ENCODE data around the gene CTTN. TPM values are rescaled to one million over a fixed set of nuclear protein-coding genes. Genes with fewer than 3 reads are reported as not detected.

CTTN gene
- total and polyA plus RNA-seq, 2 experiments from 2014 or later, result 72.5 to 245 TPM

DNA sequence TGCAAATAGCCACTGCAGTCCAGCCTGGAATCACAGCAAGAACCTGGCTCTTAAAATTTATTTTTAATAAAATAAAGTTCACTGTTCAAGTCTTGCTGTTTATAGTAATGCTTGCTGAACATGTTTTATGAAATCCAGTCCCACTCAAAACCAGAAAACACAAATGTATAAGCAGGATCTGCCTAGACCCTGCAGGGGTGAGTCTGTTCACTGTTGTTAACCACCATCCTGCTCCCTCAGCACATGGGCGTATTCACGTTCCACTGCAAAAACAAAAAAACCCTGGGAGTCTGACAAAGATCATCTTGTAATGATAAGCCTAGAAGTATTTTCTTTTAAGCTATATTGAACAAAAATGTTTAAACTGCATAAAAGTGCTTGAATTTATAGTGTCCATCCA is 45.0 kb upstream of the CTTN start:
- Histone ChIP-seq H3K4me3 (no peak overlapping the region), H3K4me1 (ENCODE audit: low read depth) (peaks cover 4% of the 10 kb centered on the region), H3K9me3 (ENCODE audit: low read depth) (no peaks in the 10 kb centered on the region), H3K27ac (no peak overlapping the region), H3K27me3 (no peaks in the 10 kb centered on the region), H3K36me3 (peaks cover 35% of the 10 kb centered on the region)
- no peak for DNase-seq (ENCODE audit: low read depth in 1 of 2, low spot score in 1 of 2)
- TF ChIP-seq, protein P1, sequence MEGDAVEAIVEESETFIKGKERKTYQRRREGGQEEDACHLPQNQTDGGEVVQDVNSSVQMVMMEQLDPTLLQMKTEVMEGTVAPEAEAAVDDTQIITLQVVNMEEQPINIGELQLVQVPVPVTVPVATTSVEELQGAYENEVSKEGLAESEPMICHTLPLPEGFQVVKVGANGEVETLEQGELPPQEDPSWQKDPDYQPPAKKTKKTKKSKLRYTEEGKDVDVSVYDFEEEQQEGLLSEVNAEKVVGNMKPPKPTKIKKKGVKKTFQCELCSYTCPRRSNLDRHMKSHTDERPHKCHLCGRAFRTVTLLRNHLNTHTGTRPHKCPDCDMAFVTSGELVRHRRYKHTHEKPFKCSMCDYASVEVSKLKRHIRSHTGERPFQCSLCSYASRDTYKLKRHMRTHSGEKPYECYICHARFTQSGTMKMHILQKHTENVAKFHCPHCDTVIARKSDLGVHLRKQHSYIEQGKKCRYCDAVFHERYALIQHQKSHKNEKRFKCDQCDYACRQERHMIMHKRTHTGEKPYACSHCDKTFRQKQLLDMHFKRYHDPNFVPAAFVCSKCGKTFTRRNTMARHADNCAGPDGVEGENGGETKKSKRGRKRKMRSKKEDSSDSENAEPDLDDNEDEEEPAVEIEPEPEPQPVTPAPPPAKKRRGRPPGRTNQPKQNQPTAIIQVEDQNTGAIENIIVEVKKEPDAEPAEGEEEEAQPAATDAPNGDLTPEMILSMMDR (IDR thresholded peaks at IDR 0.05; ENCODE audit: low read depth, low read length), result no peak

DNA sequence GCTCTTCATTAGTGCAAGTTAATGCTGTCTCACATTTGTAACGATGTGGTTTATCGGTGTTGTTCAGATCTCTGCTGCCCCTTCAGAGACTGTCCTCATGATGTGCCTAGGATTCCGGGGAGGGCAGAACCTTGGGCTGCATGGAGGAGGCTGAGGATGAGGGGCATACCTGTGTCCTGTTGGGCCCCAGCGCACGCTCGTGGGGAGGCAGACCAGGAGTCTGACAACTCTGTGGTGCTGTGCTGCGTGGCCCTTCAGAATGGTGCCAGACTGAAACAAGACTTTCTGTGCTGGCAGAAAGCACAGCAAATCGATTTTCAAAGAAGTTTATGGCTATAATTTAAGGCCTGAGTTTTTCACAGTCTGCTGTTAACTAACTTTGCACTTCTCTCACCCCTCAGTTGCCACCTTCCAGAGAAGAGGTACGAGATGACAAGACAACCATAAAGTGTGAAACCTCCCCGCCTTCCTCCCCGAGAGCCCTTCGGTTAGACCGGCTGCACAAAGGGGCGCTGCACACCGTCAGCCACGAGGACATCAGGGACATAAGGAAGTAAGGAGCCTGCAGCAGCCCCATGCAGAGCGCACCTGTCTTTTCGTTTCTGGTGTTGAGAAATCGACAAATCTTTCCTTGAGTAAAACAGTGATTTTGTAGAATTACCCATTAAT is 44.3 kb upstream of the CTTN start:
- TF ChIP-seq, protein P1 (IDR thresholded peaks at IDR 0.05; ENCODE audit: low read depth, low read length), result no peak
- Histone ChIP-seq H3K4me1 (ENCODE audit: low read depth) (peaks cover 4% of the 10 kb centered on the region), H3K27me3 (no peaks in the 10 kb centered on the region), H3K9me3 (ENCODE audit: low read depth) (no peaks in the 10 kb centered on the region), H3K27ac (no peak overlapping the region), H3K36me3 (peaks cover 31% of the 10 kb centered on the region), H3K4me3 (no peak overlapping the region)
- no peak for DNase-seq (ENCODE audit: low read depth in 1 of 2, low spot score in 1 of 2)

DNA sequence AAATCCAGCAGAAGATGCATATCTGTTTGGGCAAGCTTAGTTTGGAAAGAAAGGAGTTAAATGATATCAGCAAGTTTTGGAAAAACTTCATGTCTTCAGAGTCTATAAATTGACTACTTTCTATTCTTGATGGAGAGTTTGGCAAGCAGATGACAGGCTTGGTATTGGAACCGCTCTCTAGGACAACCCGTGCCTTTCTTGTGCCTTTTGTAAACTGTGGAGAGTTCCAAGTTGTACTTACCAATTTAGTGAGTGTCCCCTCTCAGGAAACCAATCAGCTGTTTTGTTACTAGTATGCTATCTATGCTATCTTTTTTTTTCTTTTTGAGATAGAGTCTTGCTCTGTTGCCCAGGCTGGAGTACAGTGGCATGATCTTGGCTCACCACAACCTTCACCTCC is 43.7 kb upstream of the CTTN start:
- H3K9me3 ChIP-seq (ENCODE audit: low read depth), result no peaks in the 10 kb centered on the region
- no peak overlapping the region for H3K27ac ChIP-seq
- H3K4me1 ChIP-seq (ENCODE audit: low read depth), result peaks cover 4% of the 10 kb centered on the region
- TF ChIP-seq, protein P1 (IDR thresholded peaks at IDR 0.05; ENCODE audit: low read depth, low read length), result no peak
- H3K36me3 ChIP-seq, result peaks cover 25% of the 10 kb centered on the region
- H3K27me3 ChIP-seq, result no peaks in the 10 kb centered on the region
- no peak for DNase-seq (ENCODE audit: low read depth in 1 of 2, low spot score in 1 of 2)
- H3K4me3 ChIP-seq, result no peak overlapping the region

DNA sequence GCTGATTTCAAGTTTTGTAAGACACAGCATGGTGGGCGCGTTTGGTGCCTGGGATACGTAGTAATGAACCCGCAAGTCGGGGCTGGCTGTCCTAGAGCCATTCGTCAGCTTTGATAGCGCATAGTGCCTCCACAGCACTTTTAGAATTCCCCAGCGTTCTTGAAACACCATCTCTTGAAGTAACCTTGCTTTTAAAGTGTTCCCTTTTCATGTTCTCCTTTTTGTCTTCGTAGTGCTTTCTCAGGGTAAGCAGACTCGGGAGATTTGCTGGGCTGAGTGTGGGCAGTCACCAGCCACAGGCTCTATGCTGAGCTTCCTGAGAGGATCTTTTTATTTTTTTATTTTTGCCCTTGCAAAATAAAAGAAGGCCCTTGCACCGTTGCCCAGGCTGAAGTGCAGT is 39.6 kb upstream of the CTTN start:
- peaks cover 39% of the 10 kb centered on the region for H3K36me3 ChIP-seq
- H3K9me3 ChIP-seq (ENCODE audit: low read depth), result no peaks in the 10 kb centered on the region
- H3K4me3 ChIP-seq, result no peak overlapping the region
- no peak overlapping the region for H3K27ac ChIP-seq
- H3K4me1 ChIP-seq (ENCODE audit: low read depth), result no peaks in the 10 kb centered on the region
- no peak for DNase-seq (ENCODE audit: low read depth in 1 of 2, low spot score in 1 of 2)
- no peaks in the 10 kb centered on the region for H3K27me3 ChIP-seq
- TF ChIP-seq, protein P1 (IDR thresholded peaks at IDR 0.05; ENCODE audit: low read depth, low read length), result no peak

DNA sequence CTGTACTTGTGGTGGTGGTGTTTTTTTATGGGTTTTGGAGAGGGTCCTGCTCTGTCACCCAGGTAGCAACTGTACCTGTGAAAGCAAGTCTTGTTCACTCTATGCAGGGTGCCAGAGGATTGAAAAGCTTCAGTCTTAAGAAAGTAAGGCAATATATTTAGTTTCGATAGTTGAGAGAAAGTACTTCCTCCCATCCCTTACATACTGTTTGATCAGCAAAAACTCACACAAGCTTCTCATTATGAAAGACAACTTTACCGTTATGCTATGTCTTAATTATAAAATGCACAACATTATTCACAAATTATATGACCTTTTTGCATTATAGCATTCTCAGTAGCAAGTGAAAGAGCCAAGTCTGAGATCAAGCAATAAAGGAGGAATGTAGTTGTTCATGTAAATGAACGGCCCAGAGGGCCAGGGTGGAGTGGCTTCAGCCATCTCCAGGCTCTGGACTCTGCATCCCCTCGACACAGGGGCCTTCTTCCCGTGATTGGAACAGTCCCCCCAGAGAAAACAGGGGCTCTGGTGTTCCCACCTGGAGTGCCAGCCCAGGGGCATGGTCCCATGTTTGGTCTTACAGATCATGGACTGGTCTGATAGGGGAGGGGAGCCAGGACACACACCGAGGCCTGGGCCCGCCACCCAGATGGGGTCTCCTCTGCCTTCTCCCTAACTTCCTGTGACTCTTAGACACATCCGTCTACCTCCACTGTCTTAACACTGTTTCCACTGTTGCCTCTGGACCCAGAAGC is 38.7 kb upstream of the CTTN start:
- Histone ChIP-seq H3K4me3 (no peak overlapping the region), H3K27me3 (no peaks in the 10 kb centered on the region), H3K36me3 (peaks cover 33% of the 10 kb centered on the region), H3K4me1 (ENCODE audit: low read depth) (no peaks in the 10 kb centered on the region), H3K27ac (no peak overlapping the region), H3K9me3 (ENCODE audit: low read depth) (no peaks in the 10 kb centered on the region)
- DNase-seq (ENCODE audit: low read depth in 1 of 2, low spot score in 1 of 2), result no peak
- TF ChIP-seq, protein P1 (IDR thresholded peaks at IDR 0.05; ENCODE audit: low read depth, low read length), result no peak

Data from cardiac muscle cell (in vitro differentiated cells and primary cell).